ENCODE results near the gene LEP.
"Not testable (repeated sequence)": the region's sequence is repeated elsewhere in the genome, so short reads cannot be mapped to it uniquely, and the experiment has no call there.

DNA sequence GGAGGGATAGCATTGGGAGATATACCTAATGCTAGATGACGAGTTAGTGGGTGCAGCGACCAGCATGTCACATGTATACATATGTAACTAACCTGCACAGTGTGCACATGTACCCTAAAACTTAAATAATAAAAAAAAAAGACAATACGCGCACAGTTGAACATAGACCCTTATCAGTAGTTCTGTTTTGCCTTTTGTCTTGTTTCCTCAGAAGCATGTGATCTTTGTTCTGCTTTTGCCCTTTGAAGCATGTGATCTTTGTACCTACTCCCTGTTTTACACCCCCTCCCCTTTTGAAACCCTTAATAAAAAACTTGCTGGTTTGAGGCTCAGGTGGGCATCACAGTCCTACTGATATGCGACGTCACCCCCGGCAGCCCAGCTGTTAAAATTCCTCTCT lies 56.9 kb downstream of the LEP start:
- TF ChIP-seq SIN3A (IDR thresholded peaks at IDR 0.05; ENCODE audit: borderline replicate concordance, insufficient read depth, low read depth, low read length); CTCF (IDR thresholded peaks at IDR 0.05); TCF7L2 (IDR thresholded peaks at IDR 0.05; ENCODE audit: low read depth, low read length): not testable (repeated sequence)
- TF ChIP-seq, protein P1, sequence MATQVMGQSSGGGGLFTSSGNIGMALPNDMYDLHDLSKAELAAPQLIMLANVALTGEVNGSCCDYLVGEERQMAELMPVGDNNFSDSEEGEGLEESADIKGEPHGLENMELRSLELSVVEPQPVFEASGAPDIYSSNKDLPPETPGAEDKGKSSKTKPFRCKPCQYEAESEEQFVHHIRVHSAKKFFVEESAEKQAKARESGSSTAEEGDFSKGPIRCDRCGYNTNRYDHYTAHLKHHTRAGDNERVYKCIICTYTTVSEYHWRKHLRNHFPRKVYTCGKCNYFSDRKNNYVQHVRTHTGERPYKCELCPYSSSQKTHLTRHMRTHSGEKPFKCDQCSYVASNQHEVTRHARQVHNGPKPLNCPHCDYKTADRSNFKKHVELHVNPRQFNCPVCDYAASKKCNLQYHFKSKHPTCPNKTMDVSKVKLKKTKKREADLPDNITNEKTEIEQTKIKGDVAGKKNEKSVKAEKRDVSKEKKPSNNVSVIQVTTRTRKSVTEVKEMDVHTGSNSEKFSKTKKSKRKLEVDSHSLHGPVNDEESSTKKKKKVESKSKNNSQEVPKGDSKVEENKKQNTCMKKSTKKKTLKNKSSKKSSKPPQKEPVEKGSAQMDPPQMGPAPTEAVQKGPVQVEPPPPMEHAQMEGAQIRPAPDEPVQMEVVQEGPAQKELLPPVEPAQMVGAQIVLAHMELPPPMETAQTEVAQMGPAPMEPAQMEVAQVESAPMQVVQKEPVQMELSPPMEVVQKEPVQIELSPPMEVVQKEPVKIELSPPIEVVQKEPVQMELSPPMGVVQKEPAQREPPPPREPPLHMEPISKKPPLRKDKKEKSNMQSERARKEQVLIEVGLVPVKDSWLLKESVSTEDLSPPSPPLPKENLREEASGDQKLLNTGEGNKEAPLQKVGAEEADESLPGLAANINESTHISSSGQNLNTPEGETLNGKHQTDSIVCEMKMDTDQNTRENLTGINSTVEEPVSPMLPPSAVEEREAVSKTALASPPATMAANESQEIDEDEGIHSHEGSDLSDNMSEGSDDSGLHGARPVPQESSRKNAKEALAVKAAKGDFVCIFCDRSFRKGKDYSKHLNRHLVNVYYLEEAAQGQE (IDR thresholded peaks at IDR 0.05; ENCODE audit: insufficient read depth in 1 of 2, low read depth in 2 of 2, low read length in 1 of 2), result not testable (repeated sequence)

Data from Panc1 (cell line).